Ovary (tissue), 9 donors: Measurements from ENCODE around the gene ANKRD35. TPM values are rescaled to one million over a fixed set of nuclear protein-coding genes. Genes with fewer than 3 reads are reported as not detected.
A peak's percentile ranks its signal among the peaks of the same experiment; 100 is the strongest.

ENCODE experiments used
- DNase-seq, 5 donors: peaks; one replicate each; pipeline ENCODE4 v3.0.0-alpha.2; 2019 to 2020
- H3K27ac ChIP-seq, 2 donors: fragments of 200-600 bp; one replicate each; pipeline versions ENCODE4 v1.5.1 to v1.8.0; 2019 to 2022
- H3K27me3 ChIP-seq: fragments of 200-600 bp; one replicate; pipeline ENCODE4 v1.8.0; 2022
- H3K36me3 ChIP-seq: fragments of 200-600 bp; sonication (generic); one replicate; pipeline ENCODE4 v1.5.1; 2019
- H3K4me1 ChIP-seq: one replicate; pipeline ENCODE4 v1.8.1; 2013; ENCODE audit warnings: mild to moderate bottlenecking, moderate library complexity; ENCODE audit not compliant: insufficient read depth
- H3K4me3 ChIP-seq: fragments of 200-600 bp; sonication (generic); one replicate; pipeline ENCODE4 v1.5.1; 2017
- H3K9me3 ChIP-seq, 2 donors: fragments of 200-600 bp in 1 of 2; sonication (generic) in 1 of 2; one replicate each; pipeline versions ENCODE4 v1.5.1 to v1.8.1; 2013 to 2019; ENCODE audit warnings: mild to moderate bottlenecking in 1 of 2, moderate library complexity in 1 of 2
- CTCF ChIP-seq, 3 donors: fragments of 450-650 bp in 2 of 3; fragments of 200-600 bp in 1 of 3; IDR thresholded peaks; one replicate each; pipeline versions ENCODE4 v1.5.1 to v1.8.0; 2016 to 2022; ENCODE audit warnings: antibody characterized with exemption in 3 of 3, mild to moderate bottlenecking in 1 of 3
- EP300 ChIP-seq: sonication (generic); formaldehyde crosslinking; IDR thresholded peaks from one replicate; pipeline ENCODE4 v1.6.1; 2017; ENCODE audit warnings: antibody characterized with exemption
- POLR2A ChIP-seq: fragments of 450-650 bp; IDR thresholded peaks from one replicate; pipeline ENCODE4 v1.6.1; 2017; ENCODE audit warnings: antibody characterized with exemption, mild to moderate bottlenecking, moderate library complexity
- WGBS, 3 donors: extraction: QIAGEN DNeasy Blood & Tissue Kit in 1 of 3; methylation state at CpG; one replicate each; pipeline versions ENCODE4 v1.1.5 to v1.1.7; 2013 to 2017; 5-methylcytosine and 5-hydroxymethylcytosine counted together
- intact Hi-C, 4 donors: fragments of 100-400 bp; cut with DNase I; formaldehyde crosslinking; loops; one replicate each; pipeline versions ENCODE4 v1.11.0 to v1.15.1; 2022 to 2023
- polyA plus RNA-seq, 2 donors: library from polyadenylated mRNA; stranded (reverse); fragments of 200-250 nt in 1 of 2; fragments of 350-450 nt in 1 of 2; fragmentation: Illumina TruSeq in 1 of 2; extraction: RNeasy Lipid Tissue Mini Kit (QIAGEN cat#74804) in 1 of 2; gene quantifications; one replicate each; pipeline ENCODE4 v1.2.3, GENCODE V29; 2013 to 2014
- total RNA-seq, 7 donors: library from RNA; depleted of rRNA in 2 of 7; stranded (reverse); fragments of >200 nt in 2 of 7; fragmentation: NEBNext Ultra II Directional in 3 of 7; extraction: Animal tissue kit (Norgen Biotek cat#: 25700) in 3 of 7; gene quantifications; one replicate each; pipeline versions ENCODE4 v1.1.0 to v1.2.4, GENCODE V29; 2016 to 2023
- donor health status: DM: no; HTN: no; CAD: no; lungs with moderate emphysema.
- donor health status: DM: no; HTN: no; CAD: no.
- donor health status: Bipolar disorder and iron deficiency.
- donor health status: DM: yes; HTN: yes; CAD: no.
- donor health status: DM: no; HTN: no; CAD: no.
- donor health status: DM: yes; HTN: yes; CAD: no.

ANKRD35 gene
- total and polyA plus RNA-seq, 9 donors, result 2.1 to 6.5 (median 2.8) TPM

GRCh38 chr1:145917595-145917994 lies 31.9 kb upstream of the ANKRD35 start:
- intact Hi-C loops, result loop anchor here in 2 of 4 donors (5.0 kb wide), 1 partner anchor 45 kb away; the partner anchor contains the start of genes ANKRD34A (in 2 of the 2) and POLR3GL (in 2 of the 2)

GRCh38 chr1:145916745-145917144 lies 31.1 kb upstream of the ANKRD35 start:
- no peaks in the 10 kb centered on the region for H3K36me3 ChIP-seq
- TF ChIP-seq EP300 (no peak), POLR2A (no peak), CTCF (IDR thresholded peaks at IDR 0.05) (no peak)
- intact Hi-C loops, result loop anchor here in 2 of 4 donors (5.0 kb wide), 1 partner anchor 46 kb away; the partner anchor contains the start of genes ANKRD34A (in 2 of the 2) and POLR3GL (in 2 of the 2)
- no peak for DNase-seq
- no peak overlapping the region for H3K4me3 ChIP-seq
- no peak overlapping the region for H3K27ac ChIP-seq
- 70 to 76% (median 75%) methylated on average over 5 of the region's 5 CpGs for WGBS, 3 donors
- peaks cover 11% of the 10 kb centered on the region for H3K4me1 ChIP-seq
- no peaks in the 10 kb centered on the region for H3K9me3 ChIP-seq
- no peaks in the 10 kb centered on the region for H3K27me3 ChIP-seq

More at GRCh38 chr1:145917595-145917994, 31.9 kb upstream of the ANKRD35 start:
- WGBS, 3 donors, result 58 to 73% (median 64%) methylated on average over 5 of the region's 5 CpGs
- DNase-seq, result no peak
- Histone ChIP-seq H3K9me3 (no peaks in the 10 kb centered on the region), H3K4me3 (peak overlapping the region; percentile 59), H3K27me3 (no peaks in the 10 kb centered on the region), H3K27ac (peak overlapping the region; percentile 60 to 64), H3K36me3 (no peaks in the 10 kb centered on the region), H3K4me1 (peaks cover 11% of the 10 kb centered on the region)
- no peak for TF ChIP-seq EP300
- no peak for TF ChIP-seq CTCF (IDR thresholded peaks at IDR 0.05)
- no peak for TF ChIP-seq POLR2A

GRCh38 chr1:145912128-145912641 lies 26.5 kb upstream of the ANKRD35 start:
- no peaks in the 10 kb centered on the region for H3K9me3 ChIP-seq
- no peak overlapping the region for H3K4me3 ChIP-seq
- intact Hi-C loops, result loop anchor here in 1 of 4 donors (5.0 kb wide), 1 partner anchor 65 kb away; the partner anchor contains the start of gene NUDT17
- no peaks in the 10 kb centered on the region for H3K27me3 ChIP-seq
- H3K4me1 ChIP-seq, result no peaks in the 10 kb centered on the region
- TF ChIP-seq EP300, result no peak
- TF ChIP-seq CTCF (IDR thresholded peaks at IDR 0.05), result no peak
- no peak for TF ChIP-seq POLR2A
- H3K36me3 ChIP-seq, result no peaks in the 10 kb centered on the region
- 67 to 72% (median 67%) methylated on average over 11 of the region's 11 CpGs for WGBS, 3 donors
- no peak overlapping the region for H3K27ac ChIP-seq
- DNase-seq, result peak in 1 of 5 donors; percentile 25

DNA sequence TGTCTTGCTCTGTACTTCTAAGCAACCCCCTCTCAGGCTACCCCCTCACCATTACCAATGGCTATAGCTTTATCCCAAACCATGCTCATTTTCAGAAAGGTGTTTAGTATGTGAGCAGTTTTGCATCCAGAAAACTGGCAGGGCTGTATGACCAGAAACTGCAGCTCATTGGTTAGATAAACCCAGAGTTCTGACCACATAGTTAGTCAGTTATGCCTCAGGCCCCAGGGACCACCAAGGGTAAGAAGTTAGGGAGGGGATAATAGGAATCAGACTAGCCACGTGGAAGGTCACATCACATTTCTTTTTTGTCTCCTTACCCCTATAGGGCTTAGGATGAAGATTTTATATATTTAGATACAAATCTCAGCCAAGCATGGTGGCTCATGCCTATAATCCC lies 23.0 kb upstream of the ANKRD35 start:
- Histone ChIP-seq H3K36me3 (no peaks in the 10 kb centered on the region), H3K27ac (no peak overlapping the region), H3K9me3 (no peaks in the 10 kb centered on the region), H3K27me3 (no peaks in the 10 kb centered on the region), H3K4me1 (no peaks in the 10 kb centered on the region), H3K4me3 (no peak overlapping the region)
- TF ChIP-seq EP300 (no peak), POLR2A (no peak), CTCF (IDR thresholded peaks at IDR 0.05) (no peak)
- 41 to 70% (median 57%) methylated on average over 1 of the region's 1 CpG for WGBS, 3 donors
- no peak for DNase-seq
- intact Hi-C loops, result loop anchor here in 1 of 4 donors (2.0 to 10.0 kb wide), 2 partner anchors 14 to 54 kb away; partner anchors contain the start of gene PIAS3
